ENCODE results near the gene SLC31A2.
"Not testable (repeated sequence)": the region's sequence is repeated elsewhere in the genome, so short reads cannot be mapped to it uniquely, and the experiment has no call there.

GRCh38 chr9:113149561-113149960 lies 1.2 kb upstream of the SLC31A2 start:
- TF ChIP-seq CTCF, POLR2A (IDR thresholded peaks at IDR 0.05): not testable (repeated sequence)

Measured in body of pancreas (tissue), 4 donors.